ENCODE measurements around the gene ADGRV1. TPM values are rescaled to one million over a fixed set of nuclear protein-coding genes. Genes with fewer than 3 reads are reported as not detected.
"Not testable (repeated sequence)": the region's sequence is repeated elsewhere in the genome, so short reads cannot be mapped to it uniquely, and the experiment has no call there.

ADGRV1 gene
- total and polyA plus RNA-seq, 8 donors = 12.5 to 36.4 (median 16.9) TPM

DNA sequence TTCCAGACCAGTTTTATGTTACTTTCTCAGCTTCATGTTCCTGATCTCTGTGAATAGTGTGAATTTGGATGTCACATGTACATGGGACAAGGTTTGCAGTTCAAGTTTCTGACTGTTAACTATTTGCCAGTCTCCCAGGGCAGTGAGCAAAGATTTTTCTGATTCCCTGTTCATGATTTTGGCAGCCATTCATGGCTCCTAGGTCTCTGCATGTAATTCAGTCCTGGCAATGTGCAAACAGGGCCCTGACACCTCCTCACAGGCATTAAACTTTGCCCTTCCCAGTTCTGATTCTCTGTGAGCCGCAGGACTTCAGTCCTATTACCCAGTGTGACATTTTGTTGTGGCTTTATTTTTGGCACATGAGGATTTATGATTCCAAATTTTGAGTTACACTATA, 474.8 kb downstream of the ADGRV1 start:
- ATAC-seq (no peak), DNase-seq (no peak)
- intact Hi-C loops (cut with DNase I) = no loop called here
- Histone ChIP-seq H3K36me3 (no peaks in the 10 kb centered on the region), H3K27ac (no peak overlapping the region), H3K9me3 (no peaks in the 10 kb centered on the region), H3K4me1 (peaks cover 0 to 4% of the 10 kb centered on the region in 2 donors), H3K4me3 (no peak overlapping the region), H3K27me3 (no peaks in the 10 kb centered on the region)
- TF ChIP-seq, protein P1, sequence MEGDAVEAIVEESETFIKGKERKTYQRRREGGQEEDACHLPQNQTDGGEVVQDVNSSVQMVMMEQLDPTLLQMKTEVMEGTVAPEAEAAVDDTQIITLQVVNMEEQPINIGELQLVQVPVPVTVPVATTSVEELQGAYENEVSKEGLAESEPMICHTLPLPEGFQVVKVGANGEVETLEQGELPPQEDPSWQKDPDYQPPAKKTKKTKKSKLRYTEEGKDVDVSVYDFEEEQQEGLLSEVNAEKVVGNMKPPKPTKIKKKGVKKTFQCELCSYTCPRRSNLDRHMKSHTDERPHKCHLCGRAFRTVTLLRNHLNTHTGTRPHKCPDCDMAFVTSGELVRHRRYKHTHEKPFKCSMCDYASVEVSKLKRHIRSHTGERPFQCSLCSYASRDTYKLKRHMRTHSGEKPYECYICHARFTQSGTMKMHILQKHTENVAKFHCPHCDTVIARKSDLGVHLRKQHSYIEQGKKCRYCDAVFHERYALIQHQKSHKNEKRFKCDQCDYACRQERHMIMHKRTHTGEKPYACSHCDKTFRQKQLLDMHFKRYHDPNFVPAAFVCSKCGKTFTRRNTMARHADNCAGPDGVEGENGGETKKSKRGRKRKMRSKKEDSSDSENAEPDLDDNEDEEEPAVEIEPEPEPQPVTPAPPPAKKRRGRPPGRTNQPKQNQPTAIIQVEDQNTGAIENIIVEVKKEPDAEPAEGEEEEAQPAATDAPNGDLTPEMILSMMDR (IDR thresholded peaks at IDR 0.05) = no peak

DNA sequence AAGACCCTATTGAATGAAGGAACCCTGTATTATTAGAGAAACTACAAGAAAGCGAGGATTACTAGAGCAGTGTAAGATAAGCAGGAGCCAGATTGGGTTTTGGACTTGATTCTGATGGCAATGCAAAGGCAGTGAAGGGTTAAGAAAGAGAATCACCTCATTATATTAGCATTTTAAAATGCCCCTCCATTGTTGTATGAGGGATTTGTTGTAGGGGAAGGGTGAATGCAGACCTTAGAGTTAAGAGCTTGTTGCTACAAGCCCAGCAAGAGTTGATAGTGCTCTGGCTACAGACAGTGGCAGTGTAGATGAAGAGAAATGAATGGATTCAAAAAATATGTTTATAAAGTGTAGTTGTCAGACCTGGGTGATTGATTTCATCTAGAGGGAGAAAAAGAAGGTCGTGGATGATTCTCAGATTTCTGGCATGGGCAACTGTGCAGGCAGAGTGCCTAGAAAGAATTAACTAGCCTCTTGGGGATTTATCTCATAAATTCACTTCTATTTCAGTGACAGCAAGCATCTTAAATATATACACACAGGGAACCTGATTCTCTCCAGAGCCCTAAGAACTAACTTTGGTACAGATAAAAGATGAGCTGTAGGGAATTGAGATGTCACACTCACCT, 479.7 kb downstream of the ADGRV1 start:
- Histone ChIP-seq H3K27ac (no peak overlapping the region), H3K4me1 (peaks cover 0 to 4% of the 10 kb centered on the region in 2 donors), H3K4me3 (no peak overlapping the region), H3K27me3 (no peaks in the 10 kb centered on the region), H3K9me3 (no peaks in the 10 kb centered on the region), H3K36me3 (no peaks in the 10 kb centered on the region)
- intact Hi-C loops (cut with DNase I) = no loop called here
- DNase-seq (no peak), ATAC-seq (no peak)
- TF ChIP-seq, protein P1 (IDR thresholded peaks at IDR 0.05) = no peak

DNA sequence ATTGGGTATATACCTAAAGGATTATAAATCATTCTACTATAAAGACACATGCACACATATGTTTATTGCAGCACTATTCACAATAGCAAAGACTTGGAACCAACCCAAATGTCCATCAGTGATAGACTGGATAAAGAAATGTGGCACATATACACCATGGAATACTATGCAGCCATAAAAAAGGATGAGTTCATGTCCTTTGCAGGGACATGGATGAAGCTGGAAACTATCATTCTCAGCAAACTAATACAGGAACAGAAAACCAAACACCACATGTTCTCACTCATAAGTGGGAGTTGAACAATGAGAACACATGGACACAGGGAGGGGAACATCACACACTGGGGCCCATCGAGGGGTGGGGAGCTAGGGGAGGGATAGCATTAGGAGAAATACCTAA, 482.5 kb downstream of the ADGRV1 start:
- DNase-seq; H3K27ac ChIP-seq; H3K9me3 ChIP-seq; intact Hi-C loops (cut with DNase I); H3K36me3 ChIP-seq; H3K4me3 ChIP-seq; H3K27me3 ChIP-seq; ATAC-seq; H3K4me1 ChIP-seq: not testable (repeated sequence)

DNA sequence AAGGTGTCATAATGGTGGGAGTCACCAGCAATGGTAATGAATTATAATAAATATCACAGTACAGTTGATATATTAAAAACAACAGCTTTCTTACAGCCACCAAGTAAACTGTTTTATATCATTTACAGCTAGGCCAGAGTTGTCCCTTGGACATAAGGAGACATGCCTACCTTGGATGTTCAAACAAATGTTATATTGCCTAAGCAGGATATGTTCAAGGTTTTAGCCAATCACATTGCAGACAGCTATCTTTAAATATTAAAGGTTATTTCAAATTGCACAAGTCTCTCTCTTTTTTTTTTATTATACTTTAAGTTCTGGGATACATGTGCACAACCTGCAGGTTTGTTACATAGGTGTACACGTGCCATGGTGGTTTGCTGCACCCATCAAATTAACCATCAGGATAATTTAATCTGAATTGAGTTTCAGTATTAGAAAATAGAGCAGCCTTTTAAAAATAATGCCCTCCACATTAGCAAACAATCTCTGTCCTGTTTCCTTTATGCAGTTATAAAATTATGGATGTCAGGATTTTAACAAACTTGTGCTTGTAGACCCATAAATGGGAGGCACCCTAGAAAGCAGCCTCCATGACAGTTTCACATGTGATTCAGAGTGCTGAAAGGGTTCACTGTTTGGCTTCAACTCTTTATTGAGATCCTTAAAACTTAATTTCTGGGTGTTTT, 483.8 kb downstream of the ADGRV1 start:
- DNase-seq = no peak
- Histone ChIP-seq H3K4me1 (peaks cover 0 to 4% of the 10 kb centered on the region in 2 donors), H3K27ac (no peak overlapping the region), H3K27me3 (no peaks in the 10 kb centered on the region), H3K4me3 (no peak overlapping the region), H3K9me3 (no peaks in the 10 kb centered on the region), H3K36me3 (no peaks in the 10 kb centered on the region)
- TF ChIP-seq, protein P1 (IDR thresholded peaks at IDR 0.05) = no peak
- intact Hi-C loops (cut with DNase I) = no loop called here
- ATAC-seq = no peak

DNA sequence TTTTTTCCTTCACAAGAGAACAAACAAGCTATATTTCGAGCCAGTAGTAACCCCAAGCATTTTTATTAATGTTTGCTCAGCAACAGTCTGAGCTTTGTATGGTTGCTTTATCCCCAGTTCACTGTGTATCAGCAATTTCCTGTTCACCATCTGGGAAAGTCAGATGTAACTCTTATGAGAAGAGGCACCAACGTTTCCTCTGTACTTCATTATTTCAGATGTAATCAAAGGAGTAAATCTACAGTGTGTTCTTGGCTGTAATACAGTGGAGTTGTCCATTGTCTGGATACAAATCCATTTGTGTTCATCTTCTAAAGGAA, 484.3 kb downstream of the ADGRV1 start:
- TF ChIP-seq, protein P1 (IDR thresholded peaks at IDR 0.05) = no peak
- Histone ChIP-seq H3K27ac (no peak overlapping the region), H3K4me1 (peaks cover 0 to 4% of the 10 kb centered on the region in 2 donors), H3K4me3 (no peak overlapping the region), H3K9me3 (no peaks in the 10 kb centered on the region), H3K36me3 (no peaks in the 10 kb centered on the region), H3K27me3 (no peaks in the 10 kb centered on the region)
- intact Hi-C loops (cut with DNase I) = no loop called here
- DNase-seq (no peak), ATAC-seq (no peak)
